Natural killer cell (primary cell): ENCODE measurements around the gene SLC26A9. TPM values are rescaled to one million over a fixed set of nuclear protein-coding genes. Genes with fewer than 3 reads are reported as not detected.

Experiments
- ATAC-seq, 3 donors: fragments of 150-1000 bp in 2 of 3; fragments of 200-7000 bp in 1 of 3; cut with Tn5 transposase; 1 replicate in 1 of 3; 2 replicates in 2 of 3; pipeline ENCODE4 v1.10.0; 2021; ENCODE audit warnings: mild to moderate bottlenecking in 2 of 3, moderate library complexity in 2 of 3
- DNase-seq, 2 donors: peaks; one replicate each; pipeline versions ENCODE4 v3.0.0 to v3.0.0-alpha.2; 2013 to 2021; ENCODE audit warnings: mixed read lengths in 1 of 2
- H3K27ac ChIP-seq: one replicate; pipeline ENCODE4 v1.5.1; 2013; ENCODE audit warnings: mild to moderate bottlenecking, low read length
- H3K27me3 ChIP-seq: one replicate; pipeline ENCODE4 v1.6.1; 2013; ENCODE audit warnings: low read length; ENCODE audit not compliant: control insufficient read depth, insufficient read depth
- H3K36me3 ChIP-seq: one replicate; pipeline ENCODE4 v1.6.1; 2013; ENCODE audit warnings: low read length; ENCODE audit not compliant: control insufficient read depth, insufficient read depth
- H3K4me1 ChIP-seq: one replicate; pipeline ENCODE4 v1.6.1; 2013; ENCODE audit warnings: low read length; ENCODE audit not compliant: control insufficient read depth, insufficient read depth
- H3K4me3 ChIP-seq: one replicate; pipeline ENCODE4 v1.5.1; 2013; ENCODE audit warnings: low read length
- H3K9me3 ChIP-seq: one replicate; pipeline ENCODE4 v1.6.1; 2013; ENCODE audit warnings: low read length; ENCODE audit not compliant: control insufficient read depth, insufficient read depth
- H3K27ac Mint-ChIP-seq, 2 donors: one replicate each; pipeline ENCODE4 v1.8.0; 2022; ENCODE audit warnings: mild to moderate bottlenecking in 2 of 2, mixed read lengths in 2 of 2, moderate library complexity in 1 of 2
- H3K27me3 Mint-ChIP-seq, 2 donors: one replicate each; pipeline ENCODE4 v1.8.0; 2022; ENCODE audit warnings: low read depth in 2 of 2, mixed read lengths in 2 of 2
- H3K36me3 Mint-ChIP-seq: one replicate; pipeline ENCODE4 v1.8.0; 2022; ENCODE audit warnings: mixed read lengths
- H3K4me1 Mint-ChIP-seq, 2 donors: one replicate each; pipeline ENCODE4 v1.8.0; 2022; ENCODE audit warnings: mixed read lengths in 2 of 2
- H3K4me3 Mint-ChIP-seq: one replicate; pipeline ENCODE4 v1.8.0; 2022; ENCODE audit warnings: mild to moderate bottlenecking, moderate library complexity, mixed read lengths
- H3K9me3 Mint-ChIP-seq, 2 donors: one replicate each; pipeline ENCODE4 v1.8.0; 2022; ENCODE audit warnings: mixed read lengths in 2 of 2
- CTCF ChIP-seq: fragments of 200-600 bp; IDR thresholded peaks from one replicate; pipeline ENCODE4 v1.8.0; 2022; ENCODE audit warnings: antibody characterized with exemption
- WGBS: methylation state at CpG from one replicate; pipeline ENCODE4 v1.1.7; 2013; ENCODE audit warnings: missing lambda C conversion rate; ENCODE audit not compliant: insufficient coverage; 5-methylcytosine and 5-hydroxymethylcytosine counted together
- intact Hi-C: fragments of 100-400 bp; cut with micrococcal nuclease; formaldehyde crosslinking; loops from one replicate; pipeline ENCODE4 v1.14.2; 2022
- total RNA-seq, 4 donors: library from RNA; stranded (reverse); fragments of 120-200 nt in 1 of 4; gene quantifications; one replicate each; pipeline versions ENCODE4 v1.2.3 to v1.2.4, GENCODE V29; 2013 to 2022

The SLC26A9 gene
- total RNA-seq, 3 donors from 2014 or later (not counting 1 experiment from before 2014, with no cell fraction given) = not detected

- DNase-seq = no peak
- peaks cover 5% of the 10 kb centered on the region for H3K9me3 ChIP-seq
- Mint-ChIP-seq H3K9me3 (no peaks in the 10 kb centered on the region), H3K4me1 (no peaks in the 10 kb centered on the region), H3K4me3 (no peak overlapping the region), H3K27me3 (peaks cover 0 to 4% of the 10 kb centered on the region in 2 donors), H3K36me3 (no peaks in the 10 kb centered on the region), H3K27ac (no peak overlapping the region)
- WGBS = 63% methylated on average over 1 of the region's 2 CpGs
- peaks cover 3% of the 10 kb centered on the region for H3K27me3 ChIP-seq
- no peaks in the 10 kb centered on the region for H3K36me3 ChIP-seq
- H3K4me1 ChIP-seq = no peaks in the 10 kb centered on the region
- no peak overlapping the region for H3K27ac ChIP-seq
- intact Hi-C loops = no loop called here
- no peak overlapping the region for H3K4me3 ChIP-seq
- no peak for ATAC-seq
- TF ChIP-seq CTCF = no peak
These were observed 73.0 kb downstream of the SLC26A9 start for GRCh38 chr1:205870236-205870635.

Other genes with a start within 250 kb of the SLC26A9 start
- gene NUCKS1, start 193.3 kb downstream of the SLC26A9 start, total RNA-seq = 100 to 1,000 TPM in 2 of 3 donors, 10 to 100 TPM in 1; 89.2 to 113 (median 103) TPM
- gene RAB29, start 168.0 kb downstream of the SLC26A9 start, total RNA-seq = 100 to 1,000 TPM in 1 of 3 donors, 10 to 100 TPM in 2; 69.0 to 120 (median 95.1) TPM
- gene SLC41A1, start 130.3 kb downstream of the SLC26A9 start, total RNA-seq = 10 to 100 TPM; 35.3 to 47.1 (median 39.5) TPM
- gene PM20D1, start 93.3 kb downstream of the SLC26A9 start, total RNA-seq = 1 to 10 TPM in 2 of 3 donors, not detected in 1; 1.1 to 1.6 TPM
- gene RAB7B, start 59.9 kb upstream of the SLC26A9 start, total RNA-seq = under 1 TPM in 1 of 3 donors, not detected in 2; 0.19 TPM
- gene CTSE, start 80.4 kb upstream of the SLC26A9 start, total RNA-seq = not detected
- 10 to 100 TPM in 1 of 3 donors, under 1 TPM in 1, not detected in 1; 0.24 to 21.3 TPM for gene RHEX, start 109.7 kb upstream of the SLC26A9 start, total RNA-seq
- gene AVPR1B, start 173.9 kb upstream of the SLC26A9 start, total RNA-seq = not detected